ENCODE data around the gene IL1RL1.

The IL1RL1 gene

GRCh38 chr2:102340778-102341177 is 29.4 kb downstream of the IL1RL1 start:
- H3K4me3 ChIP-seq (ENCODE audit: low read depth, low read length): no peak overlapping the region
- no peak for DNase-seq (ENCODE audit: low read depth)
- TF ChIP-seq CTCF (conservative IDR thresholded peaks at IDR 0.05; ENCODE audit: low read depth, low read length): no peak

GRCh38 chr2:102342888-102343287 is 31.5 kb downstream of the IL1RL1 start:
- DNase-seq (ENCODE audit: low read depth): peak; percentile 68
- H3K4me3 ChIP-seq (ENCODE audit: low read depth, low read length): no peak overlapping the region
- TF ChIP-seq CTCF (conservative IDR thresholded peaks at IDR 0.05; ENCODE audit: low read depth, low read length): peak; percentile 73

GRCh38 chr2:102344397-102344796 is 33.0 kb downstream of the IL1RL1 start:
- no peak for TF ChIP-seq CTCF (conservative IDR thresholded peaks at IDR 0.05; ENCODE audit: low read depth, low read length)
- DNase-seq (ENCODE audit: low read depth): no peak
- no peak overlapping the region for H3K4me3 ChIP-seq (ENCODE audit: low read depth, low read length)

DNA sequence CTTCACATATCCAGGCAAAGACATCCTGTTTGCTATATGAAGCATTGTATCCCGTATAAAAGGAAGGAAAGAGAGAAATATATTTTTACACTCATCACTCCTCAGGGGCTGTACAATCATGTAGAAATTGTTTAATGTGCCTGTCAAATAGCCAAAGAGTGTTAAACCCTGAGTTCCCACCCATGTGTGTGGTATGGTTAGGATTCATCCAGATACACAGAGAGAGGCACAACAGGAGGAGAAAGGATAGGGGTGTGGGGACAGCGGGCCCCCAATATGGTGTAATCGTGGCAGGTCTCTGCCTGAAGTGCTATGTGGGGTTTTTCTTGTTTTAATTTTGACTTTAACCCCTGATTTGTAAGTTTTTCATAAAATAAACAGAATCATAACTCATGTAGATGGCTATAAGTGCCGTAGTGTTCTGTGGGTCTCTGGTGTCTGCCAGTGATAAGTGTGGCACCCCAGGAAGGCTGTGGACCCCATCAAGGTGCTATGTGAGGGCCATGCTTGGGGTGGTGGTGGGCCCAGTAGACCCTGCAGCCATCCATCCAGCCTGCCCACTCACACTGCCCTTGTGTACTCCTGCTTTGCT is 34.1 kb downstream of the IL1RL1 start:
- no peak for DNase-seq (ENCODE audit: low read depth)
- no peak for TF ChIP-seq CTCF (conservative IDR thresholded peaks at IDR 0.05; ENCODE audit: low read depth, low read length)
- H3K4me3 ChIP-seq (ENCODE audit: low read depth, low read length): no peak overlapping the region

GRCh38 chr2:102346381-102347130 is 35.2 kb downstream of the IL1RL1 start:
- TF ChIP-seq CTCF (conservative IDR thresholded peaks at IDR 0.05; ENCODE audit: low read depth, low read length): no peak
- DNase-seq (ENCODE audit: low read depth): no peak
- no peak overlapping the region for H3K4me3 ChIP-seq (ENCODE audit: low read depth, low read length)

DNA sequence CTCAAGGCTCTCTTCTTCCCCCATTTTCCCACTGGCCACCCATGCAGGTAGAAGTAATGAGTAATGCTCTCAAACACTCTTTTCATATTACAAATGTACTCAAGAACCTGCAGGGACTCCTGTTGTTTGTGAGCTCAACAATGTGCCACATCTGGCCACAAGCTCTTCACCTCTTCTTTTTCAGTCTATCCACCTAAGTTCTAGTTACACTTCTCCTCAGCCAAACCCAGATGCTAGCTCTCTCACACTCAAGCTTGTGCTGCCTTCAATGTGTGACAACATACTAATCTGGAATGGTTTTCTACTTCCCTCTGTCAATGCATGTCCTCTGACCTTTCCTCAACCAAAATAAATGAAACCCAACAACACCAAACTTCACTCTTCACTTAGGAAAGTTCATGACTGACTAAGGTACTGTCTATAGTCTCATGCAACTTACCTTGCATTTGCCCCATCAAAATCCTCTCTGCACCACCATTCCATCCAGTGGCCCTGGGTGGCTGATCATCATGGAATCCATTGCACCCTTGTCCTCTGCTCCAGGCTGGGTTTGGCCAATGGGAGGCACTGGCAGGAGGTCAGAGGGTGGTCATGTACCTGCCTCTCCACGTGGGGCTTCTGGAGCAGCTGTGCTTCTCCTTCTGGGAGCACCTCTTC is 38.9 kb downstream of the IL1RL1 start:
- no peak for TF ChIP-seq CTCF (conservative IDR thresholded peaks at IDR 0.05; ENCODE audit: low read depth, low read length)
- no peak for DNase-seq (ENCODE audit: low read depth)
- H3K4me3 ChIP-seq (ENCODE audit: low read depth, low read length): no peak overlapping the region

Measured in choroid plexus epithelial cell (primary cell).